T-helper 1 cell treated with Interleukin-12 subunit alpha and Interleukin-12 subunit beta and Interleukin-4 antibody, amounts not matched to agents 30 ng/mL and 1 ng/mL, for 36 hours (primary cell): ENCODE results near the gene BIVM. TPM values are rescaled to one million over a fixed set of nuclear protein-coding genes. Genes with fewer than 3 reads are reported as not detected.
"Not testable (repeated sequence)": the region's sequence is repeated elsewhere in the genome, so short reads cannot be mapped to it uniquely, and the experiment has no call there.

Experiments used
- intact Hi-C: fragments of 100-400 bp; cut with micrococcal nuclease; formaldehyde crosslinking; loops from one replicate; pipeline ENCODE4 v1.15.1; 2024
- total RNA-seq: library from RNA; stranded (reverse); gene quantifications from 2 replicates; pipeline ENCODE4 v1.2.3, GENCODE V29; 2022

Gene BIVM
- 36.2 and 38.7 TPM in 2 replicates for total RNA-seq

GRCh38 chr13:102798581-102799425 is at the start of gene BIVM, which contains the start of gene POGLUT2:
Gene BIVM (plus strand): TSS chr13:102799119. CDS start chr13:102807268, 8,149 bp downstream.
Gene POGLUT2 (minus strand): TSS chr13:102798976. CDS start chr13:102798670, 306 bp downstream.
- intact Hi-C loops = loop anchor here (1.0 to 2.0 kb wide), 4 partner anchors 20 to 405 kb away; partner anchors contain the start of gene TPP2

GRCh38 chr13:102751886-102752285 is 47.0 kb upstream of the BIVM start:
- intact Hi-C loops = no loop called here

DNA sequence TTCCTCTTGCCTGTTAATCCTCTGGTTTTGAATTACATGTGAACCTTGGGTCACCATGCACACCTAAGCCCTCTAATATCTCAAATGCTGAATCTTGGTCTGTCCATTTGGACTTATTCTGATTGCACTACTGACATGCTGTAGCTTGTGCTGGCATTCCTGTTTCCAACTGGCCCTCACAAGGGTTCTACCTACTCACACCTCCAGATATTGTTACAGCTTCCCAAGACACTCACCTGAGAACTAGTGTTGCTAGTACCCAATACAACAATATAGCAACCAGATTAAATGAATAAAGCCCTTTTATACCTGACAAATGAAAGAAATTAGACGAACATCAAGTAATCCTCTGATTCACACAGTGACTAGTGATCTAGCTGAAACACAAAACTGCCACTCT is 41.9 kb upstream of the BIVM start:
- intact Hi-C loops = no loop called here

DNA sequence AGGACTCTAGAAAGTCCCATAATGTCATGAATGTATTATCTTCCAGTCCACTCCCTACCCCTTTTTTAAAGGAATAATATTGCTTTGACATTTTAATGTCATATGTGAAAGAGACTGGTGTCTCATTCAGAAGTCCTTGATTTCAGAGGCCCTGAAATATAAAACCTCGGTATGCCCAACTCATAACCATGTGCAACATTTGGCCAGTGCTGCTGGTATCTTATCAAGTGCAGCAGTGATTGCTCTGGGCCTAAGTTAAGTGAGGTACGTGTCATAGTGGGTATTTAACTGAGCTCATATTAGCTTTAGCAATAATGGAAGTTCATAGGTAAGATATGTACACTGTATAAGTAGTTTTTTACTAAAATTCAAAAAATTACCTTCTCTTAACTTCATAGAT is 40.1 kb upstream of the BIVM start:
- intact Hi-C loops = no loop called here

GRCh38 chr13:102761071-102761470 is 37.8 kb upstream of the BIVM start:
- intact Hi-C loops = no loop called here

GRCh38 chr13:102763741-102764140 is 35.2 kb upstream of the BIVM start:
- intact Hi-C loops = no loop called here

DNA sequence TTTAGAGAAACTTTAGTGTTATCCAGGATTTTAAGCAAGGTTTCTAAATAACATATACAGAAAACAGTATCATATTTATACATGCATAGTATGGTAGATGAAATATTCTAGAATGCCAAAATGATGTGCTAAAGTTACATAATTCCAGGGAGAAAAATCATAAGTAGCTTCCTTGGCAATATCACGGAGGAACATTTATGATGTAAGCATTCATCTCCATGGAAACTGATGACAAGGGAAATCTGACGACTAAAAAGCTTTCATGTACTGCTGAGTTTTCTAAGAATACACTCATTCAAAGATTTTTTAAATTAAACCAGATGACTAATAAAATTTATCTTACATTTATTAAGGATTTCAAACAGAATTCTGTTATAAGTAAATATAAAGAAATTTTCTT is 30.0 kb upstream of the BIVM start:
- intact Hi-C loops = no loop called here

DNA sequence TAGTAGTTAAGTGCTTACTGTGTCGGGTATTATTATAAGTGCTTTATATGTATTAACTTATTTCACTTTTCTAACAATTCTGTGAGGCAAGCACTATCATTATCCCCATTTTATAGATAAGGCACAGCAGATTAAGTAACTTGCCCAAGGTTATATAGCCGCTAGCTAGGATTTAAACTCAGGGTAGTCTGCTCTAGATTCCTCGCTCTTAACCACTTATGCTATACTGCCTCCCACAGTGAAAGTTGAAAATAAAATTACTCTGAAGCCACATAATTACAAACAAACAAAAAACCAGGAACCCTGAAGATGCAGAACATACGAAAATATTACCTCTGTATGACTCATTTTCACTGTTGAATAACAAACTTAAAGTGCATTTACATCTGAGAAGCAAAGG is 29.2 kb upstream of the BIVM start:
- intact Hi-C loops = loop anchor here (5.0 to 10.0 kb wide), 2 partner anchors 43 to 1145 kb away; no protein-coding TSS in a partner anchor

DNA sequence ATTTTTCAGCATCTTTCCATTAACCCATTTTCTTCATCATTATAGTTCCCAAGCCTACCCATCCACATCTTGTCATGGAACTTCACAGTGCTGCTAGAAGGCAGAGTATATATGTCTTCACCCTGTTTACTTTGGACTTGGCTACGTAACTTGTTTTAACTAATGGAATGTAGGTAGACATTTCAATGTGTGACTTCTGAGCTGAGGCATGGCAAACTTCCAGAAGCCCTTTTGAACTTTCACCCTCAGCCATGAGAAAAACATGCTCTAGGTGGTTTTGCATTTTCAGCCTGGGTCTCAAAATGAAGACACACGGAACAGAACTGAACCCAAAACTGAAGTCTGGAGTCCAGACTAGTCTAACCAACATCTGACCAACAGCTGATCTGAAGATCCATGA is 28.5 kb upstream of the BIVM start:
- intact Hi-C loops = loop anchor here (5.0 to 10.0 kb wide), 2 partner anchors 42 to 1146 kb away; no protein-coding TSS in a partner anchor

- intact Hi-C loops = loop anchor here (1.0 to 10.0 kb wide), 5 partner anchors 8 to 1147 kb away; no protein-coding TSS in a partner anchor
These were observed 27.4 kb upstream of the BIVM start for GRCh38 chr13:102771298-102772041.

GRCh38 chr13:102772042-102772425 is 26.9 kb upstream of the BIVM start:
- intact Hi-C loops = loop anchor here (2.0 to 10.0 kb wide), 4 partner anchors 40 to 1147 kb away; no protein-coding TSS in a partner anchor

GRCh38 chr13:102773441-102774213 is 25.3 kb upstream of the BIVM start, which contains the start of gene TEX30:
Gene TEX30 (minus strand): TSS chr13:102773786. CDS start chr13:102770026, 3,760 bp downstream.
- intact Hi-C loops = loop anchor here (1.0 to 10.0 kb wide), 10 partner anchors 27 to 1149 kb away; partner anchors contain the start of genes ERCC5 and TPP2

GRCh38 chr13:102774214-102774568 is 24.7 kb upstream of the BIVM start:
- intact Hi-C loops = loop anchor here (5.0 to 10.0 kb wide), 2 partner anchors 38 to 1149 kb away; no protein-coding TSS in a partner anchor

GRCh38 chr13:102774591-102775520 is 24.1 kb upstream of the BIVM start:
- intact Hi-C loops = loop anchor here (5.0 to 10.0 kb wide), 2 partner anchors 37 to 1150 kb away; no protein-coding TSS in a partner anchor

- intact Hi-C loops = loop anchor here (10.0 kb wide), 1 partner anchor 1151 kb away; no protein-coding TSS in a partner anchor
These were observed 22.6 kb upstream of the BIVM start for GRCh38 chr13:102776271-102776670.

- intact Hi-C loops = loop anchor here (10.0 kb wide), 1 partner anchor 1153 kb away; no protein-coding TSS in a partner anchor
These were observed 21.2 kb upstream of the BIVM start for GRCh38 chr13:102777736-102778135.

DNA sequence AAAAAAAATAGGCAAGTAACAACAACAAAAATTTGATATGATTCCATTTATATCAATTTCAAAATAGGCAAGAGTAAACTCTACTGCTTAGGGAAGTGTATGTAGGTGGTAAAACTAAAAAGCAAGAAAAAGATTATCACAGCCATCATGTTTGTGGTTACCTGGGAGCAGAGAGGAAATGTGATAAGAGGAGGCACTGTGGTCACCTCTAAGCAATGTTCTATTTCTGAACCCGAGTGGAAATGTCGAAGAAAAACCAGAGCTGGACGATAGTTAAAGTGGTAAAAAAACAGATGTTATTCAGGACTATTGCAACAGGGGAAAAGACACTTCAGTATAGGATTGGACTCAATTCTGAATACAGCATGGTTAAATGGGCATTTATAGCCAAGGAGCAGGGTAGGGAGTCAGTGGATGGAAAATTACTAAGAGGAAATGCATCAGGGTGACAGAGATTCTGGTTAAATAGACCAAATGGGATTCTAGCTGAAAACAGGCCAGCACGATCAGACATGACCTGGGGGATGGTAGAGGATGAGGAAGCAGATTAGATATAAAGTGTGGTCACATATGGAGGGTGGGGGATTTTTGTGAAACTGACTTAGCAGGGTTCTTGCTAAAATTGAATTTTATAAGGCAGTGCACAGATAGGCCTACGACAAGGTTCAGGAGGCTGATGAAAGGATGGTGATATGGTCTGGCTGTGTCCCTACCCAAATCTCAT is 19.3 kb upstream of the BIVM start:
- intact Hi-C loops = loop anchor here (1.0 to 10.0 kb wide), 5 partner anchors 8 to 1155 kb away; partner anchors contain the start of genes BIVM, ERCC5 and TPP2

GRCh38 chr13:102780656-102781055 is 18.3 kb upstream of the BIVM start:
- intact Hi-C loops = not testable (repeated sequence)

- intact Hi-C loops = no loop called here
These were observed 17.3 kb upstream of the BIVM start for GRCh38 chr13:102781591-102781990.
